Endodermal cell (in vitro differentiated cells): ENCODE results near the gene SLC26A3. TPM values are rescaled to one million over a fixed set of nuclear protein-coding genes. Genes with fewer than 3 reads are reported as not detected.

Experiments
- DNase-seq: peaks from one replicate; pipeline ENCODE4 v3.0.0-alpha.2; 2017
- H3K27ac ChIP-seq: 2 replicates; pipeline ENCODE4 v1.5.1; 2013; ENCODE audit warnings: mild to moderate bottlenecking, low read depth, low read length, moderate library complexity
- H3K27me3 ChIP-seq: 2 replicates; pipeline ENCODE4 v1.6.1; 2013; ENCODE audit warnings: mild to moderate bottlenecking, low read length, moderate library complexity; ENCODE audit not compliant: insufficient read depth, control insufficient read depth, poor library complexity, severe bottlenecking
- H3K36me3 ChIP-seq: 2 replicates; pipeline ENCODE4 v1.7.0; 2013; ENCODE audit warnings: mild to moderate bottlenecking, low read length, moderate library complexity; ENCODE audit not compliant: control insufficient read depth, insufficient read depth
- H3K4me1 ChIP-seq: one replicate; pipeline ENCODE4 v1.7.0; 2013; ENCODE audit warnings: low read length; ENCODE audit not compliant: control insufficient read depth, insufficient read depth
- H3K4me3 ChIP-seq: 2 replicates; pipeline ENCODE4 v1.5.1; 2013; ENCODE audit warnings: mild to moderate bottlenecking, low read length, moderate library complexity
- H3K9ac ChIP-seq: 2 replicates; pipeline ENCODE4 v1.6.1; 2013; ENCODE audit warnings: mild to moderate bottlenecking, low read length, moderate library complexity; ENCODE audit not compliant: poor library complexity, severe bottlenecking; ENCODE audit errors: extremely low read depth
- H3K9me3 ChIP-seq: 2 replicates; pipeline ENCODE4 v1.6.1; 2013; ENCODE audit warnings: mild to moderate bottlenecking, low read length, moderate library complexity; ENCODE audit not compliant: control insufficient read depth
- H3K27ac Mint-ChIP-seq: 2 replicates; pipeline ENCODE4 v1.8.0; 2020; ENCODE audit warnings: mixed read lengths
- H3K27me3 Mint-ChIP-seq: 2 replicates; pipeline ENCODE4 v1.8.0; 2021; ENCODE audit warnings: mild to moderate bottlenecking, mixed read lengths; ENCODE audit not compliant: insufficient read depth
- H3K36me3 Mint-ChIP-seq: 2 replicates; pipeline ENCODE4 v1.8.0; 2020; ENCODE audit warnings: low read depth, mixed read lengths
- H3K4me1 Mint-ChIP-seq: 2 replicates; pipeline ENCODE4 v1.8.0; 2020; ENCODE audit warnings: mixed read lengths
- H3K4me3 Mint-ChIP-seq: 2 replicates; pipeline ENCODE4 v1.8.0; 2020; ENCODE audit warnings: mild to moderate bottlenecking, moderate library complexity, mixed read lengths
- H3K9me3 Mint-ChIP-seq: 2 replicates; pipeline ENCODE4 v1.8.0; 2020; ENCODE audit warnings: mild to moderate bottlenecking, mixed read lengths
- WGBS, 2 experiments: methylation state at CpG; one replicate each; pipeline versions ENCODE4 v1.1.5 to v1.1.7; 2013; ENCODE audit warnings: missing lambda C conversion rate in 2 of 2, mixed read lengths in 1 of 2; ENCODE audit not compliant: insufficient coverage in 1 of 2, insufficient read length in 1 of 2; 5-methylcytosine and 5-hydroxymethylcytosine counted together
- total RNA-seq, 2 donors: library from RNA; stranded (reverse); fragmentation: NEBNext Ultra II Directional in 1 of 2; extraction: Animal tissue kit (Norgen Biotek cat#: 25700) in 1 of 2; gene quantifications; 2 replicates in 1 of 2; 3 replicates in 1 of 2; pipeline ENCODE4 v1.2.1, GENCODE V29; 2021
- TF ChIP-seq, protein P1 (sequence below): fragments of 200-600 bp; sonication (generic); conservative IDR thresholded peaks from 2 replicates; pipeline ENCODE4 v1.5.0; 2021; ENCODE audit warnings: antibody characterized with exemption, mild to moderate bottlenecking

SLC26A3 gene
- total RNA-seq, 2 donors from 2014 or later: not detected

DNA sequence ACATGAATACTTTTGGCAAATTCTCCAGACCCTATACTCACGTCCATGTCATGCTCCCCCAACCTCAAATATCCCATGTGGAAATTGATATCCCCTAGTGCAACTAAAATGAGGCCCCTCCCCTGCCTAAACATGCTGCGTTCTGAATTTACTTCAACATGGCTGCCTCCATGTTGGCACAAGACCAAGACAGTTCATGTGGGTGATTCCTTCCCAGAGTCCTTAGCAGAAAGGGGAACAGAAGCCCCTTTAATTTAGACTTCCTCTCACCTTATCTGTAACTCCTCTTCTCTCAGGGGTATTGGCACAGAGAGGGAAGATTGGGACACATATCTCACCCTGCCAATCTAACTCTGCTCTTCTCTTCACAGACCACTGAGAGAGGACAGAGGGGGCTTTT is 24.5 kb upstream of the SLC26A3 start:
- H3K27ac Mint-ChIP-seq: no peak overlapping the region
- Histone ChIP-seq H3K27me3 (no peaks in the 10 kb centered on the region), H3K36me3 (no peaks in the 10 kb centered on the region), H3K27ac (no peak overlapping the region), H3K4me1 (no peaks in the 10 kb centered on the region), H3K4me3 (no peak overlapping the region), H3K9ac (no peak overlapping the region), H3K9me3 (no peaks in the 10 kb centered on the region)
- no peaks in the 10 kb centered on the region for H3K36me3 Mint-ChIP-seq
- WGBS, 2 experiments: 81% methylated on average over 2 of the region's 2 CpGs; no CpG with 5 or more reads in 1 of the 2 experiments
- no peak overlapping the region for H3K4me3 Mint-ChIP-seq
- TF ChIP-seq, protein P1, sequence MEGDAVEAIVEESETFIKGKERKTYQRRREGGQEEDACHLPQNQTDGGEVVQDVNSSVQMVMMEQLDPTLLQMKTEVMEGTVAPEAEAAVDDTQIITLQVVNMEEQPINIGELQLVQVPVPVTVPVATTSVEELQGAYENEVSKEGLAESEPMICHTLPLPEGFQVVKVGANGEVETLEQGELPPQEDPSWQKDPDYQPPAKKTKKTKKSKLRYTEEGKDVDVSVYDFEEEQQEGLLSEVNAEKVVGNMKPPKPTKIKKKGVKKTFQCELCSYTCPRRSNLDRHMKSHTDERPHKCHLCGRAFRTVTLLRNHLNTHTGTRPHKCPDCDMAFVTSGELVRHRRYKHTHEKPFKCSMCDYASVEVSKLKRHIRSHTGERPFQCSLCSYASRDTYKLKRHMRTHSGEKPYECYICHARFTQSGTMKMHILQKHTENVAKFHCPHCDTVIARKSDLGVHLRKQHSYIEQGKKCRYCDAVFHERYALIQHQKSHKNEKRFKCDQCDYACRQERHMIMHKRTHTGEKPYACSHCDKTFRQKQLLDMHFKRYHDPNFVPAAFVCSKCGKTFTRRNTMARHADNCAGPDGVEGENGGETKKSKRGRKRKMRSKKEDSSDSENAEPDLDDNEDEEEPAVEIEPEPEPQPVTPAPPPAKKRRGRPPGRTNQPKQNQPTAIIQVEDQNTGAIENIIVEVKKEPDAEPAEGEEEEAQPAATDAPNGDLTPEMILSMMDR: no peak
- H3K4me1 Mint-ChIP-seq: no peaks in the 10 kb centered on the region
- H3K27me3 Mint-ChIP-seq: no peaks in the 10 kb centered on the region
- H3K9me3 Mint-ChIP-seq: no peaks in the 10 kb centered on the region
- no peak for DNase-seq

DNA sequence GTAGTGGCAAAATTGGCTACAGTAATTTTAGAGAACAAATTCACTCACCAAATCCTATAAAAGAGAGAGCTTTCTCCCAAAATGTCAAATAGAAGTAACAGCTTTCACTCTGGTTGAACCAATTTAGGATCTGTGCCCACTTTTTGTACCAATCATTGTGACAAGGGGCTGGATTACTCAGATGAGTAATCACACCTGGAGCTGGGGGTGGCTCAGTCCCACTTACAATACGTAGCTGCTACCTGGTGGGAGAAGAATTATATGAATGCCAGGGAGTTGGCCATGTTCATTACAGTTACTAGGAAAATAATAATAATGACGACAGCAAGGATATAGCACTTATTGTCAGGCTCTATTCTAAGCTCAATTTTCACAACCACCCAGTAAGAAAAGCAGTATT is 23.4 kb upstream of the SLC26A3 start:
- no peaks in the 10 kb centered on the region for H3K9me3 Mint-ChIP-seq
- H3K9me3 ChIP-seq: no peaks in the 10 kb centered on the region
- H3K27ac Mint-ChIP-seq: no peak overlapping the region
- H3K4me1 ChIP-seq: no peaks in the 10 kb centered on the region
- no peaks in the 10 kb centered on the region for H3K27me3 Mint-ChIP-seq
- no peaks in the 10 kb centered on the region for H3K36me3 Mint-ChIP-seq
- TF ChIP-seq, protein P1: no peak
- no peak for DNase-seq
- H3K36me3 ChIP-seq: no peaks in the 10 kb centered on the region
- 95% methylated on average over 2 of the region's 2 CpGs; no CpG with 5 or more reads in 1 of the 2 experiments for WGBS, 2 experiments
- H3K27ac ChIP-seq: no peak overlapping the region
- no peaks in the 10 kb centered on the region for H3K27me3 ChIP-seq
- H3K9ac ChIP-seq: no peak overlapping the region
- H3K4me3 Mint-ChIP-seq: no peak overlapping the region
- H3K4me3 ChIP-seq: no peak overlapping the region
- no peaks in the 10 kb centered on the region for H3K4me1 Mint-ChIP-seq

DNA sequence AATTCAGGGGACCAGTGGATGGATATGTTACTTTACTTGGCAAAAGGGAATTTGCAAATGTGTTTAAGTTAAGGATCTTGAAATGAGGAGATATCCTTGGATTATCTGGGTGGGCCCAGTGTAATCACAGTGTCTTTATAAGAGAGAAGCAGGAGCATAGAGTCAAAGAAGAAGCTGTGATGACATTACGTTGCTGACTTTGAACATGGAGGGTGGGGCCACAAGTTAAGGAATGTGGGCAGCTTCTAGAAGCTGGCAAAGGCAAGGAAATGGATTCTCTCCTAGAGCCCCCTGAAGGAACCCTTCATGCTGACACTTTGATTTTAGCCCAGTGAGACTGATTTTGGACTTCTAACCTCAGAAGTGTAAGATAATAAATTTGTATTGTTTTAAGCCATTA is 21.8 kb upstream of the SLC26A3 start:
- H3K9me3 ChIP-seq: no peaks in the 10 kb centered on the region
- H3K9ac ChIP-seq: no peak overlapping the region
- H3K4me1 ChIP-seq: no peaks in the 10 kb centered on the region
- no peak overlapping the region for H3K4me3 ChIP-seq
- H3K36me3 ChIP-seq: no peaks in the 10 kb centered on the region
- Mint-ChIP-seq H3K4me1 (no peaks in the 10 kb centered on the region), H3K27ac (no peak overlapping the region), H3K4me3 (no peak overlapping the region), H3K27me3 (no peaks in the 10 kb centered on the region), H3K36me3 (no peaks in the 10 kb centered on the region), H3K9me3 (no peaks in the 10 kb centered on the region)
- TF ChIP-seq, protein P1: no peak
- no peak overlapping the region for H3K27ac ChIP-seq
- H3K27me3 ChIP-seq: no peaks in the 10 kb centered on the region
- WGBS, 2 experiments: 88 to 100% methylated on average over 1 of the region's 1 CpG
- no peak for DNase-seq
